GM21529 (cell line): ENCODE data around the gene TMEM14B.
"Not testable (repeated sequence)": the region's sequence is repeated elsewhere in the genome, so short reads cannot be mapped to it uniquely, and the experiment has no call there.

Experiments used
- ATAC-seq: cut with Tn5 transposase; IDR thresholded peaks from one replicate; pipeline ENCODE4 v1.9.1; 2021; ENCODE audit not compliant: unreplicated experiment

TMEM14B gene

DNA sequence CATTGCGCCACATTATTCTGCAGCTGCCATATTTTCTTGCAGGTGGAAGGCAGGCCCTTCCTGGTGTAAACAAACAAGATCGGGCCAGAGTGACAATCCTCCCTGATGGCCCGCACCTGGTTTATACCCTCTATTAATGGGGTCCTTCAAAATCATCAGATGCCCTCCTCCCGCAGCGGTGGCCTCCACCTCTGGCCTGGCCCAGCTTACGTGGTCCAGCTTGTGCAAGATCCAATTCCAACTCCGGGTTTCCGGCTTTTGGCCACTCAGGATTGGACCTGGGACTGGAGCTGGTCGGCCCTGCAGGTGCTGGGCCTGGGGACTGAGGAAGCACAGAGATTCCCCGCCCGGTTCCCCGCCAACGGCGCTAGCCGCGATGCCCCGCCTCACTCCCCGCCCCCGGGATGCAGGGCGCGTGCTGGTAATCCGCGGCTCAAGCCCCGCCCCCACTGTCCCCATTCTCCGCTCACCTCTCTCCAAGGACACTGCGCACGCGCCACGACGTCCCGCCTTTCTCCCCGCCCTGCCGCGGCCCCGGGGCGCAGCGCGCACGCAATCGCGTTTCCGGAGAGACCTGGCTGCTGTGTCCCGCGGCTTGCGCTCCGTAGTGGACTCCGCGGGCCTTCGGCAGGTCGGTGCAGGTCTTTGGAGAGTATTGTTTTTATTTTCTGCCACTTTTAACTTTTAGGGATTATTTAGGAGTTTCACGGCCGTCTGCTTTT, at the start of gene TMEM14B:
TMEM14B (plus strand) TSS at position 555 of the 722 bp plus-strand sequence. CDS start 1,441 bp downstream, outside the sequence.
- peak; percentile 96 for ATAC-seq

DNA sequence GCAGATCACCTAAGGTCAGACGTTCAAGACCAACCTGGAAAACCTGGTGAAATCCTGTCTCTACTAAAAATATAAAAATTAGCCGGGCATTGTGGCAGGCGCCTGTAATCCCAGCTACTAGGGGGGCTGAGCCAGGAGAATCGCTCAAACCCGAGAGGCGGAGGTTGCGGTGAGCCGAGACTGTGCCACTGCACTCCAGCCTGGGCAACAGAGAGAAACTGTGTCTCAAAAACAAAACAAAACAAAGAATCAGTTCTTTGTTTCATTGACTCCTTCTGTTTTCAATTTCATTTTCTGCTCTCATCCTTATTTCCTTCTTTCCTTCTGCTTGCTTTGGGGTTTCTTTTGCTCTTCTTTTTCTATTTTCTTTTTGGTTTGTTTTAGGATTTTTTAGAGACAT, 33.6 kb upstream of the TMEM14B start:
- no peak for ATAC-seq

DNA sequence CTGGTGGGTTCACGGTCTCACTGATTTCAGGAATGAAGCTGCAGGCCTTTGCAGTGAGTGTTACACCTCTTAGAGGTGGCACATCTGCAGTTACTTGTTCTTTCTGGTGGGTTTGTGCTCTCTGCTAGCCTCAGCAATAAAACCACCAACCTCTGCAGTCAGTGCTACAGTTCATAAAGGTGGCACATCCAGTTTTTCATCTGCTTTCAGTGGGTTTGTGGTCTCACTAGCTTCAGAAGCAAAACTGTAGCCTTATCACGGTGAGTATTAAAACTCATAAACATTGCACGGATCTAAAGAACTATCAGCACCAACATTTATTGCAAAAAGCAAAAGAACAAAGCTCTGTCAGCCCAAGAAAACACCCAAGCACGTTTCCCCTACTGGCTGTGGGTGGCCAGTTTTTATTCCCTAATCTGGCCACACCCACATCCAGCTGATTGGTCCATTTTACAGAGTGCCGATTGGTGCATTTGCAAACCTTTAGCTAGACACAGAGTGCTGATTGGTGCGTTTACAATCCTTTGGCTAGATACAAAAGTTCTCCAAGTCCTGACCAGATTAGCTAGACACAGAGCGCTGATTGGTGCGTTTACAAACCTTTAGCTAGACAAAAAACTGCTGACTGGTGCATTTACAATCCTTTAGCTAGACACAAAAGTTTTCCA, 28.2 kb upstream of the TMEM14B start:
- no peak for ATAC-seq

DNA sequence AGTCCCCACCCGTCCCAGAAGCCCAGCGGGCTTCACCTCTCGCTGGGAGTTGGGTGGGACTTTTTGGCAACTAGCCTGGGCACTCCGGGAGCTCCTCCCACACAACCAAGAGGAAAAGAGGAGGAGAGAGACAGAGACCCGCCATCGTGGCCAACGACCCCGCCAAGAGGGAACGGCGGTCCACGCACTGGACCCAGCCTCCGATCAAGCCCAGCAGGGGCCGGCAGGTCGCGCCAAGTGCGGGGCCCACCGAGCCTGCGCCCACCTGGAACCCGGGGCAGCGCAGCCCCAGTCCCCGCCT, 27.7 kb upstream of the TMEM14B start:
- ATAC-seq, result no peak

DNA sequence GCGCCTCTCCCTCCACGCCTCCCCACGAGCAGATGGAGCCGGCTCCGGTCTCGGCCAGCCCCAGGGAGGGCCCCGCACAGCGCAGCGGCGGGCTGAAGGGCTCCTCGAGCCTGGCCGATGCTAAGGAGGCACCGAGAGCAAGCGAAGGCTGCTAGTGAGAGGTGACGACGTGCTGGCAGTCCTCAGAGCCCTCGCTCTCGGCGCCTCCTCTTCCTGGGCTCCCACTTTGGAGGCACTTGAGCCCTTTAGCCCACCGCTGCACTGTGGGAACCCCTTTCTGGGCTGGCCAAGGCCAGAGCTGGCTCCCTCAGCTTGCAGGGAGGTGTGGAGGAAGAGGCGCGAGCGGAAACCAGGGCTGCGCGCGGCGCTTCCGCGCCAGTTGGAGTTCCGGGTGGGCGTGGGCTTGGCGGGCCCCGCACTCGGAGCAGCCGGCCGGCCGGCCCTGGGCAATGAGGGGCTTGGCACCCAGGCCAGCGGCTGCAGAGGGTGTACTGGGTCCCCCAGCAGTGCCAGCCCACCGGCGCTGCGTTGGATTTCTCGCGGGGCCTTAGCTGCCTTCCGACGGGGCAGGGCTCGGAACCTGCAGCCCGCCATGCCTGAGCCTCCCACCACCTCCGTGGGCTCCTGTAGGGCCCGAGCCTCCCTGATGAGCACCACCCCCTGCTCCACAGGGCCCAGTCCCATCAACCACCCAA, 27.2 kb upstream of the TMEM14B start:
- no peak for ATAC-seq

DNA sequence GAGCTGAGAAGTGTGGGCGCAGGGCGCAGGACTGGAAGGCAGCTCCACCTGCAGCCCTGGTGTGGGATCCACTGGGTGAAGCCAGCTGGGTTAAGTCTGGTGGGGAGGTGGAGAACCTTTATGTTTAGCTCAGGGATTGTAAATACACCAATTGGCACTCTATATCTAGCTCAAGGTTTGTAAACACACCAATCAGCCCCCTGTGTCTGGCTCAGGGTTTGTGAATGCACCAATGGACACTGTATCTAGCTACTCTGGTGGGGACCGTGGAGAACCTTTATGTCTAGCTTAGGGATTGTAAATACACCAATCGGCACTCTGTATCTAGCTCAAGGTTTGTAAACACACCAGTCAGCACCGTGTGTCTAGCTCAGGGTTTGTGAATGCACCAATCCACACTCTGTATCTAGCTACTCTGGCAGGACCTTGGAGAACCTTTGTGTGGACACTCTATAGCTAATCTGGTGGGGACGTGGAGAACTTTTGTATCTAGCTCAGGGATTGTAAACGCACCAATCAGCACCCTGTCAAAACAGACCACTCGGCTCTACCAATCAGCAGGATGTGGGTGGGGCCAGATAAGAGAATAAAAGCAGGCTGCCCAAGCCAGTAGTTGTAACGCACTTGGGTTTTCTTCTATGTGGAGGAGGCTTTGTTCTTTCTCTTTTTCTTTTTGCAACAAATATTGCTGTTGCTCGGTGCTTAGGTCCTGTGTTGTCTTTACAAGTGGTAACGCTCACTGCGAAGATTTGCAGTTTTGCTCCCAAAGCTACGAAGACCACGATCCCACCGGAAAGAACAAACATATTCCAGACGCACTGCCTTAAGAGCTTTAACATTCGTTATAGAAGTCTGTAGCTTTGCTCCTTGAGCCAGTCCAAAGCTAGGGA, 26.4 kb upstream of the TMEM14B start:
- ATAC-seq, result not testable (repeated sequence)

DNA sequence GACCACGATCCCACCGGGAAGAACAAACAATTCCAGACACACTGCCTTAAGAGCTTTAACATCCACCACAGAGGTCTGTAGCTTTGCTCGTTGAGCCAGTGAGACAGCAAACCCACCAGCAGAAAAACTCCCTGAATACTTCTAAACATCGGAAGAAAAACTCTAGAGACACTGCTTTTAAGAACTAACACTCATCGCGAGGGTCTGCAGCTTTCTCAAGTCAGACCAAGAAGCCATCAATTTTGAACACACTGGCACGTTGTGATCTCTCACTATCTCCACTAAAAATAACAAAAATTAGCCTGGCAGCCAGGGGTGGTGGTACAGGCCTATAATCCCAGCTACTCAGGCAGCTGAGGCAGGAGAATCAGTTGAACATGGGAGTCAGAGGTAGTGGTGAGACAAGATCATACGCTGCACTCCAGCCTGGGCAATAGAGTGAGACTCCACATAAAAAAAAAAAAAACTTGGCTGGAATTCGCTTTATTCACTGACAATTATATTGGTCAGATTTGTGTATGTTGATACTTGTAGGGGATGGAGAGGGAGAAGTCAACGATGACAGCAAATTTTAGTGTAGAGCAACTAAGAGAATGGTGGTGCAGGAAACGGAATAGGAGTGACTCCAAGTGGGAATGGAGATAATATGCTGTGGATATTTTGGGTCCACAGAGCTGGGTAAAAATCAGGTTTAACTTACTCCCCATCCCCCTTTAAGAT, 25.6 kb upstream of the TMEM14B start:
- no peak for ATAC-seq

DNA sequence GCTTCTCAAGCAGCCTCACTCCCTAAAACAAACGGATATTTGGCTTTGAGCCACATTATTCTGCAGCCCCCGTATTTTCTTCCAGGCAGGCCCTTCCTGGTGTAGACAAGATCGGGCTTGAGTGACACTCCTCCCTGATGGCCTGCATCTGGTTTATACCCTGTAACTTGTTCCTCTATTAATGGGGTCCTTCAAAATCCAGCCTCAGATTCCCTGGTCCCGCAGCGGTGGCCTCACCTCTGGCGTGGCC, 25.1 kb upstream of the TMEM14B start:
- ATAC-seq, result no peak

DNA sequence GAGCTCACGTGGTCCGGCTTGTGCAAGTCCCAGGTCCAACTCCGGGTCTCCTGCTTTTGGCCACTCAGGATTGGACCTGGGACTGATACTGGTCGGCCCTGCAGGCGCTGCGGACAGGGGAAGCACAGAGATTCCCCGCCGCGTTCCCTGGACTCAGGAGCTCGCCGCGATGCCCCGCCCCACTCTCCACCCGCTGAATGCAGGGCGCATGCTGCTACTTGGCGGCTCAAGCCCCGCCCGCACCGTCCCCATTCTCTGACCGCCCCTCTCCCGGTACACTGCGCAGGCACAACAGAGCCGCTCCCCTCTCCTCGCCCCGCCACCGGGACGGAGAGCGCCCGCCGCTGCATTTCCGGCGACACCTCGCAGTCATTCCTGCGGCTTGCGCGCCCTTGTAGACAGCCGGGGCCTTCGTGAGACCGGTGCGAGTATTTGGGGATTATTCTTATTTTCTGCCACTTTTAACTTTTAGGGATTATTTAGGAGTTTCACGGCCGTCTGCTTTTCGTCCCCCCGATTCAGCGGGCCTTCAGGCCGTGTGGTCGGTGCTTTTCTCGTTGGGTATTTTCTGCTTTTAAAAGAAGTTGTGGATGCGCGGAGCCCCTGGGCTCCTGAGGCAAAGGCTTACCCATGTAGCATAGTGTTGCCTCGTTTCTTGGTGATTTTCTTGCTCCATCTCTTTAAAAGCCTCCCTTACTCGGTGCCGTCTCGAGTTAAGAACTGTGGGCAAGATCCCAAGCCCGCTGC, 24.6 kb upstream of the TMEM14B start, which contains the start of gene TMEM14C:
TMEM14C (plus strand) TSS at position 251 of the 747 bp plus-strand sequence. CDS start 1,544 bp downstream, outside the sequence.
- ATAC-seq, result peak; percentile 99

DNA sequence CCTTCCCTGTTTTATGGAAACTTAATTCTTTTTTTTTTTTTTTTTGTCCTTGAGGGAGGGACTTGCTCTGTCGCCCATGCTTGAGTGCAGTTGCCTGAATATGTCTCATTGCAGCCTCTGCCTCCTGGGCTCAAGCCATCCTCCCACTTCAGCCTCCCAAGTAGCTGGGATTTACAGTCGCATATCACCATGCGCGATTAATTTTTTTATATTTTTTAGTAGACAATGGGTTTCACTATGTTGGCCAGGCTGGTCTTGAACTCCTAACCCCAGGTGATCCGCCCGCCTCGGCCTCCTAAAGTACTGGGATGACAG, 24.1 kb upstream of the TMEM14B start:
- ATAC-seq, result no peak

DNA sequence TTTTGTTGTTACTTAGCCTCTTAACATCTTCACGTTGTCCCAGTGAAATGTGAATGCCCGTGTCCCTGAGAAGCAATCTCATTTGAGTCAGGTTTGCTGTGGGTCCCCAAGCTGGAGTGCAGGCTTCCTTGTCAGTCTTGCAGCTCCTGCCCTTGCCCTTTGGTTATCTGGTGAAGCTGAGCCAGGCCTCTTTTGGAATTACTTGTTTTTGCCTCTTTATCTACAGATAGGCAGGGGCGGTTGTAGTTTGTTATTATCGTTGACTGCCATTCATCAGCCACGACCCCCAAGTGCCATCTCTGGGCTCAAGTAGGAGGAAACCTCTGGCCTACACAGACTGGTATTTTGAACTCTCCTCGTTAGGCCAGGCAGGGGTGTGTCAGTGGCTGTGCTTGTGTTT, 22.6 kb upstream of the TMEM14B start:
- no peak for ATAC-seq

DNA sequence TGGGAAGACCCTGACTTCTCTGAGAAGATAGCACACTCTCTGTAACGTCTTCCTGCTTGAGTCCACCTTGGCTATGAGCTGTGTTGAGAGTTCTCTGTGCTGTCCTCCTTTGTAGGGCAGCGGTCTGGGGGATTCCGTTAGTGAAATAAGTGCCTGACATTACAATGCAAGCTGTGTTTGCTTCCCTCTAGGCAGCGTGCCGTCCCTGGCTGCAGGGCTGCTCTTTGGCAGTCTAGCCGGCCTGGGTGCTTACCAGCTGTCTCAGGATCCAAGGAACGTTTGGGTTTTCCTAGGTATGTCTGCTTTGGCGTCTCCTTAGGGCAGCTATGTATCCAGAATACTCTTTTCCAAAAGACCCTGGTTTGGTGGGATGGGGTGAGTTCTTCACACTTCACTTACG, 21.9 kb upstream of the TMEM14B start:
- ATAC-seq, result no peak

DNA sequence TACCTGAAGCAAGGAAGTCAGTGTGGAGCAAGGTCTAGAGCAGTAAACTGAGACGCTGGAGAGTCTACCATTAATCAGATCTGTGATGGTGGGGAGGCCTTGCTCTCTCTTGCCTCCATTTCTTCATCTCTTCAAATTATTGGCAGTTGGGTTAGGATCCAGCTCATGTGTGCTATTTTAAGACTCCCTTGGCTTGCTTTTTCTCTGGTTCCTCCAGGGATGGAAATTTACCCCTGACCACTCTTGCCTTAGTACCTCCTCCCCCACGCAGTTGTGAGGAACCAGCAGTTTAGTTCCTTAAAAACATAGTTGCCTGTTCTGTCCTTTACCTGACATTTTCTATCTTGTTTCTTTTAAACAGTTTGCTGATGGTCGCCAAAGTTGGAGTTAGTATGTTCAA, 17.4 kb upstream of the TMEM14B start:
- ATAC-seq, result no peak

DNA sequence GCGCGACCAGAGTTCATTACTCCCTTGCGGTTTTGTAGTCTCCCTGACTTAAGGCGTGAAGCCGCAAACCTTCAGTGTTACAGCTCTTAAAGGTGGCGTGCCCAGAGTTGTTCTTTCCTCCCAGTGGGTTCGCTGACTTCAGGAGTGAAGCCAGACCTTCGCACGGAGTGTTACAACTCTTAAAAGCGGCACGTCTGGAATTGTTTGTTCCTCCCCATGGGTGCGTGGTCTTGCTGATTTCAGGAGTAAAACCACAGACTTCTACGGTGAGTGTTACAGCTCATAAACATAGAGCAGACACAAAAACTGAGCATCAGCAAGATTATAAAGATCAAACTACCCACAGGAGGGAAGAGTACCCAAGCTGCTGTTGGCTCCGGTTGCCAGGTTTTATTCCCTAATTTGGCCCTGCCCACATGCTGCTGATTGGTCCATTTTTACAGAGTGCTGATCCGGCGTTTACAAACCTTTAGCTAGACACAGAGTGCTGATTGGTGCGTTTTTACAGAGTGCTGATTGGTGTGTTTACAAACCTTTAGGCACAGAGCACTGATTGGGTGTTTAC, 14.4 kb upstream of the TMEM14B start:
- no peak for ATAC-seq

DNA sequence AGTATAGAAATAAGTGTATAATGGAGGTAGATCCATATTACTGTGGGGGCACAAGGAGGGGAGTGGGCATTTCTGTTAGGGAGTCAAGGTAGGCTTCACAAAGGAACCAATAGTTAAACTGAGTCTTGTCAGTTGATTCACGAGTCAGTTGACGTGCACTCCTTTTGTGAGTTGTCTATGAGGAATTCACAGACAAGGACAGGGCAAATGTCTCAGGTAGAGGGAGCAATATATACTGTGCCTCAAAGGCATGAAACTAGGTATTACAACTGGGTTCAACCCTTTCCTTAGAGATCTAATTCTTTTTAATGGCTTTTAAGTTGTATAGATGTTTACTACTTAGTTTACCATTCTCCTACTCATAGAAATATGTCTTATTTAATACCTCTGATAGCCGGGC, 13.7 kb upstream of the TMEM14B start:
- ATAC-seq, result no peak

DNA sequence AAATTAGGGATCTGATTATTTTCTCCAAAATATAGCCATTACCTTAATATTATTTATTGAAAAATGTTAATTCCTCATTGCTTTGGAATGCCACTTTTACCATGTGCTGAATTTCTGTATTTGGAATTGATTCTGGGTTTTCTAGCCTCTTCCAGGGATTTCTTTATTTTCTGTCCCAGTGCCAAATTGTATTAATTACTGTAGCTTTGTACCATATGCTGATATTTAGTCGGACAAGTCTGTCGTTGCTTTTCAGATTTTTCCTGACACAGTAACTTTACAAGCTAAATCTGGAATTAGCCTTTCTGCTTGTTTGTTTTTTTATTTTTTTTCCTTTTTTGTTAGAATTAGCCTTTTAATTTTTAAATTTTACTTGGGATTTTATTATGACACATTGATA, 10.9 kb upstream of the TMEM14B start:
- no peak for ATAC-seq

DNA sequence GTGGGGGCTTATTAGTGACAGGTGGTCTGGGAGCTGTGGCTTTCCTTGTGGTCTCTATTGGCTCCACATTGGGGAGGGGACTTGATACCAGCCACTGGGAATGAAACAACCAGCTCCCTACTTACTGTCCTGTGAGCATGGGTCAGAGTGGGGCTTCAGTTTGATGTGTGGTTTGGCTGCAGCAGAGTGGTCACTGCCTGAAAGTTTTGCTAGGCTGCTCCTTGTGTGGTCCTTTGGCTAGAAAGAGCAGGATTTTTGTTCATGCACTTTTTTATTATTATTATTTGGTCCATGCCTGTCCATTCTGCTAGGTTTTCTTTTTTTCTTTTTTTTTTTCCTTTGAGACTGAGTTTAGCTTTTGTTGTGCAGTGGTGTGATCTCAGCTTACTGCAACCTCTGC, 7.5 kb upstream of the TMEM14B start:
- no peak for ATAC-seq

DNA sequence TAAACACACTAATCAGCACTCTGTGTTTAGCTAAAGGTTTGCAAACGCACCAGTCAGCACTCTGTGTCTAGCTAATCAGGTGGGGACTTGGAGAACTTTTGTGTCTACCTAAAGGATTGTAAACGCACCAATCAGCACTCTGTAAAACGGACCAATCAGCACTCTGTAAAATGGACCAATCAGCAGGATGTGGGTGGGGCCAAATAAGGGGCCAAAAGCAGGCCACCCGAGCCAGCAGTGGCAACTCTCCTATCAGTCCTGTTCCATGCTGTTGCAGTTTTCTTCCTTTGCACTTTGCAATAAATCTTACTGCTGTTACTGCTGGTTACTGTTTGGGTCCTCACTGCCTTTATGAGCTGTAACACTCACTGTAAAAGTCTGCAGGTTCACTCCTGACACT, 6.0 kb upstream of the TMEM14B start:
- not testable (repeated sequence) for ATAC-seq

DNA sequence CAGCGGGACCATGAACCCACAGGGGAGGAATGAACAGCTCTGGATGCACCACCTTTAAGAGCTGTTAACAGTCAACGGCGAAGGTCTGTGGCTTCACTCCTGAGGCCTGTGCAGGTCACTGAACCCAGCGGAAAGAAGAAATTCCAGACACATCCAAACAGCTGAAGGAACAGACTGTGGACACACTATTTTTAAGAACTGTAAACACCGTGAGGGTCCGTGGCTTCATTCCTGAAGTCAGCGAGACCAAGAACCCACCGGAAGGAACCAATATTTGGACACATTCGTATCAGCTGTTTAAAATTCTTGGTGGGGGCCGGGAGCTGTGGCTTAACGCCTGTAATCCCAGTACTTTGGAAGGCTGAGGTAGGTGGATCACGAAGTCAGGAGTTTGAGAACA, 5.4 kb upstream of the TMEM14B start:
- ATAC-seq, result no peak

DNA sequence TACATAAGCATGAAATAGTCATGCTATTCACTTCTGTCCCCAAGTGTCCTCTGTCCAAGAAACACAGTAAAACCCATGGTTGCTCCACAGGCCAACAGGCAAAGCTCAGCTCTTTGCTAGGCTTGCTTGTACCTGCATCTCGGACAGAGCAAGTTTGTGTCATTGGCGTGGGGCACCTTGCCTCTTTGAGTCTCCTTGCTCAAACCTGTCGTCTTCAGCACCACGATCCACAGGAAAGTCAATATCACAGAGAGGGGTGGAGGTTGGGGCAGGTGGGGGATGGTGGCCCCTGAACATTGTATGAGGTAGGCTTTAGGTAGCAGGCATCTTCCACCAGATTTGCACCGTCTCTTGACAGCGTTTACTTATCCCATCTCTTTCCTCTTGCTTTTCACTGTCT, 4.1 kb upstream of the TMEM14B start:
- ATAC-seq, result no peak
